B cell (primary cell): ENCODE results near the gene GPR183. TPM values are rescaled to one million over a fixed set of nuclear protein-coding genes. Genes with fewer than 3 reads are reported as not detected.

Experiments
- ATAC-seq: fragments of 200-7000 bp; cut with Tn5 transposase; one replicate; pipeline ENCODE4 v1.10.0; 2021; ENCODE audit warnings: low read depth, mild to moderate bottlenecking, moderate number of reproducible peaks, moderate library complexity
- CTCF ChIA-PET: fragments of 350-600 bp; sonication (Branson Sonifier 250); formaldehyde crosslinking; loops from one replicate; lab custom pipeline; 2021; ENCODE audit warnings: antibody characterized with exemption, inconsistent platforms; lab: Charles Lee
- POLR2A ChIA-PET: fragments of 350-600 bp; sonication (Branson Sonifier 250); formaldehyde crosslinking; loops from one replicate; lab custom pipeline; 2021; ENCODE audit warnings: antibody characterized with exemption; lab: Charles Lee
- DNase-seq: peaks from one replicate; pipeline ENCODE4 v3.0.0; 2013
- H2AFZ ChIP-seq: 2 replicates; pipeline ENCODE4 v1.6.1; 2012; ENCODE audit warnings: mild to moderate bottlenecking, low read depth, low read length; ENCODE audit not compliant: insufficient read depth, poor library complexity, severe bottlenecking
- H3K27ac ChIP-seq, 2 donors: 1 replicate in 1 of 2; 2 replicates in 1 of 2; pipeline ENCODE4 v1.5.1; 2012 to 2013; ENCODE audit warnings: low read length in 2 of 2, mild to moderate bottlenecking in 2 of 2, moderate library complexity in 1 of 2
- H3K27me3 ChIP-seq, 4 experiments: fragments of 200-600 bp in 1 of 4; sonication (generic) in 1 of 4; replicated peaks in 1 of 4; 1 replicate in 2 of 4; 2 replicates in 2 of 4; pipeline versions ENCODE4 v1.6.1 to v1.7.0; 2013 to 2016; ENCODE audit warnings: low read length in 3 of 4, mild to moderate bottlenecking in 2 of 4, mixed read lengths in 1 of 4, moderate library complexity in 1 of 4; ENCODE audit not compliant: insufficient read depth in 4 of 4, control insufficient read depth in 3 of 4; ENCODE audit errors: control extremely low read depth in 1 of 4
- H3K36me3 ChIP-seq, 2 experiments: replicated peaks in 1 of 2; 1 replicate in 1 of 2; 2 replicates in 1 of 2; pipeline versions ENCODE4 v1.6.1 to v1.7.1; 2013; ENCODE audit warnings: low read length in 1 of 2; ENCODE audit not compliant: insufficient read depth in 2 of 2, control insufficient read depth in 1 of 2; ENCODE audit errors: control extremely low read depth in 1 of 2, extremely low read depth in 1 of 2
- H3K4me1 ChIP-seq, 2 donors: fragments of 200-600 bp in 1 of 2; sonication (generic) in 1 of 2; 1 replicate in 1 of 2; 2 replicates in 1 of 2; pipeline versions ENCODE4 v1.5.1 to v1.6.1; 2013 to 2017; ENCODE audit warnings: low read length in 2 of 2; ENCODE audit not compliant: control insufficient read depth in 2 of 2, insufficient read depth in 2 of 2
- H3K4me2 ChIP-seq: replicated peaks from 2 replicates; pipeline ENCODE3; 2012; ENCODE audit warnings: mild to moderate bottlenecking, low read depth, low read length; ENCODE audit not compliant: poor library complexity, severe bottlenecking
- H3K4me3 ChIP-seq, 5 experiments: fragments of 200-600 bp in 1 of 5; sonication (generic) in 1 of 5; 1 replicate in 3 of 5; 2 replicates in 2 of 5; pipeline versions ENCODE4 v1.5.1 to v1.7.0; 2011 to 2016; ENCODE audit warnings: low read length in 4 of 5, mild to moderate bottlenecking in 4 of 5, low read depth in 2 of 5, control low read depth in 1 of 5, moderate library complexity in 1 of 5; ENCODE audit not compliant: insufficient read depth in 1 of 5; ENCODE audit errors: control extremely low read depth in 1 of 5, extremely low read depth in 1 of 5
- H3K79me2 ChIP-seq: fragments of 200-600 bp; sonication (generic); one replicate; pipeline ENCODE4 v1.6.0; 2016; ENCODE audit warnings: low read length; ENCODE audit not compliant: control insufficient read depth, insufficient read depth
- H3K9ac ChIP-seq: fragments of 200-600 bp; sonication (generic); 2 replicates; pipeline ENCODE4 v1.6.1; 2017; ENCODE audit warnings: mild to moderate bottlenecking, low read length, moderate library complexity
- H3K9me3 ChIP-seq, 3 donors: one replicate each; pipeline versions ENCODE4 v1.6.1 to v1.7.1; 2013; ENCODE audit warnings: low read length in 2 of 3; ENCODE audit not compliant: control insufficient read depth in 2 of 3, insufficient read depth in 1 of 3; ENCODE audit errors: control extremely low read depth in 1 of 3
- H4K20me1 ChIP-seq: 2 replicates; pipeline ENCODE4 v1.6.0; 2012; ENCODE audit warnings: mild to moderate bottlenecking, low read length; ENCODE audit not compliant: insufficient read depth, control insufficient read depth, poor library complexity, severe bottlenecking
- H3K27ac Mint-ChIP-seq: one replicate; pipeline ENCODE4 v1.8.0; 2021; ENCODE audit warnings: mixed read lengths
- H3K27me3 Mint-ChIP-seq: one replicate; pipeline ENCODE4 v1.8.0; 2021; ENCODE audit warnings: mixed read lengths
- H3K4me1 Mint-ChIP-seq: one replicate; pipeline ENCODE4 v1.8.0; 2021; ENCODE audit warnings: mixed read lengths
- H3K4me3 Mint-ChIP-seq: one replicate; pipeline ENCODE4 v1.8.0; 2021; ENCODE audit warnings: mixed read lengths
- H3K9me3 Mint-ChIP-seq: one replicate; pipeline ENCODE4 v1.8.0; 2022; ENCODE audit warnings: mixed read lengths; ENCODE audit not compliant: insufficient read depth
- EZH2 ChIP-seq: IDR thresholded peaks from 2 replicates; pipeline ENCODE4 v1.6.1; 2012; ENCODE audit warnings: borderline replicate concordance, low read depth, mild to moderate bottlenecking, moderate library complexity, low read length; ENCODE audit not compliant: insufficient read depth, poor library complexity, severe bottlenecking
- WGBS: methylation state at CpG from one replicate; pipeline ENCODE4 v1.1.5; 2013; ENCODE audit warnings: missing lambda C conversion rate; ENCODE audit not compliant: insufficient coverage; 5-methylcytosine and 5-hydroxymethylcytosine counted together
- intact Hi-C: fragments of 100-400 bp; cut with micrococcal nuclease; formaldehyde crosslinking; loops from one replicate; pipeline ENCODE4 v1.10.0; 2022
- polyA plus RNA-seq: library from polyadenylated mRNA; depleted of rRNA; stranded (reverse); fragments of >200 nt; gene quantifications from 2 replicates; pipeline ENCODE4 v1.2.3, GENCODE V29; 2012
- total RNA-seq, 2 donors: library from RNA; stranded (reverse); fragments of 120-200 nt in 1 of 2; gene quantifications; 1 replicate in 1 of 2; 2 replicates in 1 of 2; pipeline versions ENCODE4 v1.2.3 to v1.2.4, GENCODE V29; 2013 to 2022
- TF ChIP-seq, protein P1 (sequence below): fragments of 200-600 bp; IDR thresholded peaks from one replicate; pipeline ENCODE4 v1.8.0; 2022; ENCODE audit warnings: antibody characterized with exemption, mild to moderate bottlenecking

GPR183 gene
- total and polyA plus RNA-seq, 2 donors (not counting 1 experiment from before 2014, with no cell fraction given), result 150 to 256 TPM

DNA sequence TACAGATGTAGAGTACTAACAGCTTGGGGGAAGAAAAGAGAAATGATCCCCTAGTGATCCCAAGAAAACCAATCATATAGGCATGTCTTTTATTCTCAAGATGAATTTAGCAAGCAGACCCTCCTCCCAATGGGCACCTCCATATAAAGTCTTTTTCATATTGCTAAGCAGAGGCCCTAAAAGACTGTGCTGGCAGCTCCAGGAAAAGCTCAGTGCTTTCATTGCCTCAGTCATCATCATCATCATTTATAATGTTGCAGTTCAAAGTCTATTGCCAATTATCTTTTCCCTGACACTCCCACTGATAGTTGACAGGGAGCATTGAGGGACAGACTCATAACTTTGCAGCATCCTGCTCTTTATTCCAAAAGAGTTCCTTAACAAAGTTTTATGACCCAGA, 13.0 kb downstream of the GPR183 start:
- Mint-ChIP-seq H3K4me3 (peak overlapping the region; percentile 32), H3K9me3 (no peaks in the 10 kb centered on the region), H3K27ac (peak overlapping the region; percentile 67), H3K27me3 (no peaks in the 10 kb centered on the region), H3K4me1 (peaks cover 82% of the 10 kb centered on the region)
- Histone ChIP-seq H3K4me2 (no peak overlapping the region), H3K27me3 (no peaks in the 10 kb centered on the region), H2AFZ (no peak overlapping the region), H3K27ac (peak overlapping the region in 1 of 2 donors; percentile 27), H3K9ac (no peak overlapping the region), H3K4me1 (peaks cover 68 to 70% of the 10 kb centered on the region in 2 donors), H4K20me1 (no peaks in the 10 kb centered on the region), H3K4me3 (no peak overlapping the region), H3K79me2 (peaks cover 93% of the 10 kb centered on the region), H3K9me3 (no peaks in the 10 kb centered on the region), H3K36me3 (peaks cover 0 to 56% of the 10 kb centered on the region in 2 experiments)
- POLR2A ChIA-PET, result no interaction called here
- ATAC-seq, result no peak
- no peak for DNase-seq
- CTCF ChIA-PET, result interaction anchor here (1.4 to 4.9 kb wide), 4 partner anchors 11 to 143 kb away, joined by 3 to 33 read pairs (median 10); no protein-coding TSS in a partner anchor
- intact Hi-C loops, result no loop called here
- no peak for TF ChIP-seq EZH2
- TF ChIP-seq, protein P1, sequence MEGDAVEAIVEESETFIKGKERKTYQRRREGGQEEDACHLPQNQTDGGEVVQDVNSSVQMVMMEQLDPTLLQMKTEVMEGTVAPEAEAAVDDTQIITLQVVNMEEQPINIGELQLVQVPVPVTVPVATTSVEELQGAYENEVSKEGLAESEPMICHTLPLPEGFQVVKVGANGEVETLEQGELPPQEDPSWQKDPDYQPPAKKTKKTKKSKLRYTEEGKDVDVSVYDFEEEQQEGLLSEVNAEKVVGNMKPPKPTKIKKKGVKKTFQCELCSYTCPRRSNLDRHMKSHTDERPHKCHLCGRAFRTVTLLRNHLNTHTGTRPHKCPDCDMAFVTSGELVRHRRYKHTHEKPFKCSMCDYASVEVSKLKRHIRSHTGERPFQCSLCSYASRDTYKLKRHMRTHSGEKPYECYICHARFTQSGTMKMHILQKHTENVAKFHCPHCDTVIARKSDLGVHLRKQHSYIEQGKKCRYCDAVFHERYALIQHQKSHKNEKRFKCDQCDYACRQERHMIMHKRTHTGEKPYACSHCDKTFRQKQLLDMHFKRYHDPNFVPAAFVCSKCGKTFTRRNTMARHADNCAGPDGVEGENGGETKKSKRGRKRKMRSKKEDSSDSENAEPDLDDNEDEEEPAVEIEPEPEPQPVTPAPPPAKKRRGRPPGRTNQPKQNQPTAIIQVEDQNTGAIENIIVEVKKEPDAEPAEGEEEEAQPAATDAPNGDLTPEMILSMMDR, result no peak

DNA sequence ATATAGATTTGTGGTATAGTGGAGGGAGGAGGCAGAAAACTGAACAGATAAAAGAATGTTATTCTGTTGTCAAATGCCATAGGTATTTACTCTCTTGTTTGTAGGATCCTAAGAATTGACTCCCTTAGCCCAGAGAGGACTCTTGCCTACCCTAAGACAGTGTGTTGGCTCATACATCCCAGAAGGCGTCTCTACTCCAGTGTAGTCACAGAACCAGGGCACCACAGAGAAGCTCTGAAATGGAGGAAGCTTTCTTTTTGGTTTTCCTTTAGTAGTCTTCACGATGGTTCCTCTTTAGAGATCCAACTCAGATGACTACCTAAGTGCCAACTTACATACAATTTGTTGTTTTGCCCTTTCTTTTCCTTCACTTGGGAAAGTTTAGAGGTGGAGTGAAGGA, 14.0 kb downstream of the GPR183 start:
- intact Hi-C loops, result no loop called here
- H3K4me3 Mint-ChIP-seq, result peak overlapping the region; percentile 10
- H3K27ac Mint-ChIP-seq, result peak overlapping the region; percentile 69
- peaks cover 89% of the 10 kb centered on the region for H3K79me2 ChIP-seq
- H3K27me3 ChIP-seq, result no peaks in the 10 kb centered on the region
- ChIA-PET POLR2A (no interaction called here), CTCF (interaction anchor here (0.9 to 4.9 kb wide), 11 partner anchors 9 to 144 kb away, joined by 3 to 33 read pairs (median 5); no protein-coding TSS in a partner anchor)
- no peak overlapping the region for H3K4me3 ChIP-seq
- no CpG with 5 or more reads among the region's 2 CpGs for WGBS
- DNase-seq (no peak), ATAC-seq (no peak)
- peak overlapping the region; percentile 17 for H3K9ac ChIP-seq
- peaks cover 0 to 56% of the 10 kb centered on the region in 2 experiments for H3K36me3 ChIP-seq
- peaks cover 84% of the 10 kb centered on the region for H3K4me1 Mint-ChIP-seq
- peak overlapping the region; percentile 40 for H3K4me2 ChIP-seq
- H2AFZ ChIP-seq, result no peak overlapping the region
- H3K27ac ChIP-seq, result peak overlapping the region; percentile 14 to 77
- H3K9me3 ChIP-seq, result no peaks in the 10 kb centered on the region
- no peaks in the 10 kb centered on the region for H4K20me1 ChIP-seq
- H3K4me1 ChIP-seq, result peaks cover 68 to 70% of the 10 kb centered on the region in 2 donors
- no peak for TF ChIP-seq EZH2
- TF ChIP-seq, protein P1, result no peak
- H3K27me3 Mint-ChIP-seq, result no peaks in the 10 kb centered on the region
- no peaks in the 10 kb centered on the region for H3K9me3 Mint-ChIP-seq
